Activated naive CD8-positive, alpha-beta T cell treated with anti-CD3 and anti-CD28 coated beads, Interleukin-2, amount 10 ng/mL, durations not matched to agents 7 days and 5 days (primary cell): ENCODE data around the gene ST6GALNAC3. TPM values are rescaled to one million over a fixed set of nuclear protein-coding genes. Genes with fewer than 3 reads are reported as not detected.

Experiments
- ATAC-seq: fragments of 150-1000 bp; cut with Tn5 transposase; one replicate; pipeline ENCODE4 v1.10.0; 2021; ENCODE audit warnings: low read depth, moderate library complexity
- POLR2A ChIA-PET: fragments of 350-600 bp; sonication (Branson Sonifier 250); formaldehyde crosslinking; loops from one replicate; lab custom pipeline; 2021; ENCODE audit warnings: antibody characterized with exemption; lab: Charles Lee
- DNase-seq: peaks from one replicate; pipeline ENCODE4 v3.0.0; 2021
- H3K27ac Mint-ChIP-seq: one replicate; pipeline ENCODE4 v1.8.0; 2022; ENCODE audit warnings: mild to moderate bottlenecking, mixed read lengths
- H3K27me3 Mint-ChIP-seq: one replicate; pipeline ENCODE4 v1.8.0; 2022; ENCODE audit warnings: mild to moderate bottlenecking, moderate library complexity, mixed read lengths
- H3K36me3 Mint-ChIP-seq: one replicate; pipeline ENCODE4 v1.8.0; 2021; ENCODE audit warnings: mild to moderate bottlenecking, mixed read lengths
- H3K4me1 Mint-ChIP-seq: one replicate; pipeline ENCODE4 v1.8.0; 2021; ENCODE audit warnings: mixed read lengths
- H3K4me3 Mint-ChIP-seq: one replicate; pipeline ENCODE4 v1.8.0; 2022; ENCODE audit warnings: mild to moderate bottlenecking, moderate library complexity, mixed read lengths
- H3K9me3 Mint-ChIP-seq: one replicate; pipeline ENCODE4 v1.8.0; 2021; ENCODE audit warnings: mixed read lengths
- total RNA-seq, 2 experiments: library from RNA; stranded (reverse); gene quantifications; one replicate each; pipeline ENCODE4 v1.2.3, GENCODE V29; 2021

Gene ST6GALNAC3
- total RNA-seq, 2 experiments from 2014 or later = 0.48 to 0.55 TPM

DNA sequence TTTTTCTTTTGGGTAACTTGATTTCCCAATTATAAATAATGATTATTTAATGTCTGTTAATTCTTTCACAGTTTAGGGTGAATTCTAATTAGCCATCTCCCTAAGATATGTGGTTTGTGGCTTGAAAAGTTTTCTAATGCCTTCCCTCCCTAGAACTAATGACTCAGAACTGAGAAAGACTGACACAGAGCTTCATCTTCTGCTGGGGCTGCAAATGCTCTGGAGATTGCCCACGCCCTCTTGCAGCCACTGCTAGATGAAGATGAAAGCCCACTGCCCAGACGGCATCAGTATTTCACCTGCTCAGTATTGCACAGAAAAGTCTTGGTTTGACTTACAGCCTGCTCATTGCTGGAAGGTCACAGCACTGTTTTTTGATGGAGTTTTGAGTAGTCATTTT, 101.5 kb downstream of the ST6GALNAC3 start:
- Mint-ChIP-seq H3K36me3 (no peaks in the 10 kb centered on the region), H3K27me3 (peaks cover 2% of the 10 kb centered on the region), H3K9me3 (peaks cover 3% of the 10 kb centered on the region), H3K27ac (no peak overlapping the region), H3K4me3 (no peak overlapping the region), H3K4me1 (peaks cover 8% of the 10 kb centered on the region)
- ATAC-seq (no peak), DNase-seq (no peak)
- POLR2A ChIA-PET = no interaction called here

GRCh38 chr1:76177615-76178014, 103.1 kb downstream of the ST6GALNAC3 start:
- H3K9me3 Mint-ChIP-seq = peaks cover 3% of the 10 kb centered on the region
- H3K4me1 Mint-ChIP-seq = peaks cover 9% of the 10 kb centered on the region
- H3K36me3 Mint-ChIP-seq = no peaks in the 10 kb centered on the region
- no peak overlapping the region for H3K4me3 Mint-ChIP-seq
- POLR2A ChIA-PET = no interaction called here
- no peak overlapping the region for H3K27ac Mint-ChIP-seq
- ATAC-seq (no peak), DNase-seq (no peak)
- H3K27me3 Mint-ChIP-seq = peaks cover 2% of the 10 kb centered on the region

- no peak for ATAC-seq
- H3K27ac Mint-ChIP-seq = peak overlapping the region; percentile 8
- POLR2A ChIA-PET = no interaction called here
Observed at GRCh38 chr1:76179219-76179698, 104.7 kb downstream of the ST6GALNAC3 start.

DNA sequence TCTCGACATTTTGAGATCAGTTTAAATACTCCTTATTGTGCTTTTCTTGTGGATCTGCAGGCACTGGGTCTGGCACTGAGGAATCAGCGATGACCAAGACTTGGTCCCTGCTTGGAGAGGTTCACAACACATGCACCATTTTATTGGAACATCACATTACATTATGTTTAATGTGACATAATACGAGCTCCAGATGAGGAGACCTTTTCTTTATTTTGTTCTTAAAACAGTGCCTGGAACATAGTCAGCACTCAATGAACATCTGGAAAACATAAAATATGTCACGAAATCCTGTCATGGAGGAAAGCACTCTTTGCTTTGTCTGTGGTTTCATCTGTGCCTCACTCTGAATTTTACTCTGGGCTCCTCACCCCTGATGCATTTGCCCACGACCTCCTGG, 110.7 kb downstream of the ST6GALNAC3 start:
- no peaks in the 10 kb centered on the region for H3K27me3 Mint-ChIP-seq
- H3K4me3 Mint-ChIP-seq = no peak overlapping the region
- DNase-seq (no peak), ATAC-seq (no peak)
- H3K27ac Mint-ChIP-seq = peak overlapping the region; percentile 31
- H3K36me3 Mint-ChIP-seq = no peaks in the 10 kb centered on the region
- POLR2A ChIA-PET = no interaction called here
- no peaks in the 10 kb centered on the region for H3K9me3 Mint-ChIP-seq
- H3K4me1 Mint-ChIP-seq = peaks cover 1% of the 10 kb centered on the region

More at GRCh38 chr1:76179219-76179698, 104.7 kb downstream of the ST6GALNAC3 start:
- Mint-ChIP-seq H3K36me3 (no peaks in the 10 kb centered on the region), H3K9me3 (peaks cover 2% of the 10 kb centered on the region), H3K4me1 (peaks cover 7% of the 10 kb centered on the region), H3K27me3 (peaks cover 2% of the 10 kb centered on the region), H3K4me3 (no peak overlapping the region)
- DNase-seq = no peak

DNA sequence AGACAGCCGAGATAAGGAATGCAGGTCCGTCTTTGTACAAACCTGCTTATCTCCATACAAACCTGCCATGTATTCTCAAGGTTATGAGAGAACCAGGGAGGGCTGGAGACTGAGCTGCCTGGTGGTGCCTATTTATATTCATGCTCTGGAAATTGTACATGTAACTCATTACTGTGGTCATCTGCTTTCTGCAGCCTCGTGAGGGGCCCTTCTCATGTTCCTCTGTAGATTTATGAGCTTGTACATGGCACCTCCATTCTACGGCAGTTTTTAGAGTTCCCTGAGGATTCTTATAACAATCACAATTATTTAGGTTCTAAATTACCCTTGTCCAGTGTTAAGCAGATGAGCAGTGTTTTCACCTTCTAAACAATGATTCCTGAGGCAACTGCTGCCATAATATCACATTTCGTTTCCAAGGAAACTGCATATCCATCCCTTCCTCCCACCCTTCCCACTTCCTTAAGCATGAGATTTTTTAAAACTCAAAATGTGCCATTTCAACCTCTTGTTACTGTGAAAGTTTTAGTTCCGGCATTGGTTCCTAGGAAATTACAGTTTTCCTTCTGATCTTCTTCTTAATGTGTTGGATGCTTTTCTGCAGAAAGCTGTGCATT, 112.1 kb downstream of the ST6GALNAC3 start:
- H3K4me1 Mint-ChIP-seq = peaks cover 3% of the 10 kb centered on the region
- POLR2A ChIA-PET = no interaction called here
- H3K27me3 Mint-ChIP-seq = no peaks in the 10 kb centered on the region
- ATAC-seq (no peak), DNase-seq (no peak)
- H3K4me3 Mint-ChIP-seq = no peak overlapping the region
- H3K9me3 Mint-ChIP-seq = no peaks in the 10 kb centered on the region
- H3K36me3 Mint-ChIP-seq = no peaks in the 10 kb centered on the region
- H3K27ac Mint-ChIP-seq = no peak overlapping the region

DNA sequence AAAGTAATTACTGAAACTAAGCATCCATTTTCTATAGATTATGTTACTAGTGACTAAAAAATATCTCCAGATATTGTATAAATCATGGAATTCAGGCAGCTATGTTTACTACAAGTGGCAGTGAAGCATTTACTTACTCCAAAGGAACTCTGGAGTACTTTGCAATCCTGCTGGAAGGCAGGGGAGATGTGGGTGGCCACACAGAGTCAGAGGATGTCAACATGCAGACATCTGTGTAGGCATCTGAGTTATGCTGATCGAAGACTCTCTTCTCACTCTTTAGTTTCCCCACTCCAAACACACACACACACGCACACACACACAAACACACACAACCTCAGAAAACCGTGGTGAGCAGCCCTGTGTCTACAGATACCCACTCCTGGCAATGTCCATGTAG, 112.9 kb downstream of the ST6GALNAC3 start:
- Mint-ChIP-seq H3K27ac (no peak overlapping the region), H3K27me3 (no peaks in the 10 kb centered on the region)

GRCh38 chr1:76189310-76189709, 114.8 kb downstream of the ST6GALNAC3 start:
- Mint-ChIP-seq H3K27ac (no peak overlapping the region), H3K36me3 (no peaks in the 10 kb centered on the region)
- POLR2A ChIA-PET = interaction anchor here (0.8 kb wide), 1 partner anchor 34 kb away, joined by 3 read pairs; no protein-coding TSS in a partner anchor

More for the DNA sequence above, 112.9 kb downstream of the ST6GALNAC3 start:
- ATAC-seq (no peak), DNase-seq (no peak)
- POLR2A ChIA-PET = no interaction called here
- no peaks in the 10 kb centered on the region for H3K36me3 Mint-ChIP-seq
- H3K4me1 Mint-ChIP-seq = peaks cover 3% of the 10 kb centered on the region
- no peaks in the 10 kb centered on the region for H3K9me3 Mint-ChIP-seq
- no peak overlapping the region for H3K4me3 Mint-ChIP-seq

DNA sequence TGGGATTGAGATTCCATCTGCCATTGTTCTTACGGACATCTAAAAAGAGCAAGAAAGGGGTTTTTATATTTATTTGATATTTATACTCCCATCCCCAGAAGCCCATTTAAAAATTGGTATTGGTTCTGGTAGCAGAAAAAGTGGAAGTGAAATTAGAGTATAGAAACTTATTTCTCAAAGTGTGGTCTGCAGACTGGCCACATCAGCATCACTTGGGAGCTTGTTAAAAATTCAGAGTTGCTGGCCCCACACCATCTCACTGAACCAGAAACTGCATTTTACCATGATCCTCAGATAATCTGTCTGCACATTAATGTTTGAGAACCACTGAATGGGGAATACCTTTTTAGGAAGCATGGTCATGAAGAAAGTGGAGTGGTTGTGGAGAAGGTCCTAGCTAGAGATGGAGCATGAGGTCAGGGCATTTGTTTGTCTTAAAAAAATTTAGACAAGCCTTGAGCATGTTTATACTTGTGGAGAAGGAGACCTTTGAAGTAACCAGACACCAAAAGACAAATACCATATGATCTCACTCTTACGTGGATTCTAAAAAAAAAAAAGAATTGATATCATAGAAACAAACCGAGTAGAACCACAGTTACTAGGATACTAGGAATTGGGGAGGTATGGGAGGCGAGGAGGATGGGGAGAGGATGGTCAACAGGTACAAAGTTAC, 116.3 kb downstream of the ST6GALNAC3 start:
- Mint-ChIP-seq H3K27ac (no peak overlapping the region), H3K4me3 (no peak overlapping the region), H3K4me1 (peaks cover 2% of the 10 kb centered on the region), H3K27me3 (no peaks in the 10 kb centered on the region), H3K9me3 (no peaks in the 10 kb centered on the region), H3K36me3 (no peaks in the 10 kb centered on the region)
- DNase-seq (no peak), ATAC-seq (no peak)
- POLR2A ChIA-PET = no interaction called here

More at GRCh38 chr1:76189310-76189709, 114.8 kb downstream of the ST6GALNAC3 start:
- H3K9me3 Mint-ChIP-seq = no peaks in the 10 kb centered on the region
- H3K4me1 Mint-ChIP-seq = peaks cover 2% of the 10 kb centered on the region
- no peaks in the 10 kb centered on the region for H3K27me3 Mint-ChIP-seq
- H3K4me3 Mint-ChIP-seq = no peak overlapping the region
- DNase-seq (no peak), ATAC-seq (no peak)

GRCh38 chr1:76191561-76191960, 117.0 kb downstream of the ST6GALNAC3 start:
- no peak overlapping the region for H3K4me3 Mint-ChIP-seq
- ATAC-seq (no peak), DNase-seq (no peak)
- H3K27me3 Mint-ChIP-seq = no peaks in the 10 kb centered on the region
- no peaks in the 10 kb centered on the region for H3K36me3 Mint-ChIP-seq
- H3K27ac Mint-ChIP-seq = no peak overlapping the region
- H3K9me3 Mint-ChIP-seq = no peaks in the 10 kb centered on the region
- POLR2A ChIA-PET = no interaction called here
- H3K4me1 Mint-ChIP-seq = peaks cover 2% of the 10 kb centered on the region

GRCh38 chr1:76198452-76198851, 123.9 kb downstream of the ST6GALNAC3 start:
- DNase-seq (no peak), ATAC-seq (no peak)
- H3K36me3 Mint-ChIP-seq = no peaks in the 10 kb centered on the region
- peaks cover 6% of the 10 kb centered on the region for H3K9me3 Mint-ChIP-seq
- POLR2A ChIA-PET = interaction anchor here (0.6 kb wide), 1 partner anchor 236 kb away, joined by 5 read pairs; no protein-coding TSS in a partner anchor
- H3K27ac Mint-ChIP-seq = no peak overlapping the region
- H3K4me1 Mint-ChIP-seq = no peaks in the 10 kb centered on the region
- H3K27me3 Mint-ChIP-seq = no peaks in the 10 kb centered on the region
- H3K4me3 Mint-ChIP-seq = no peak overlapping the region

- POLR2A ChIA-PET = interaction anchor here (0.8 kb wide), 1 partner anchor 26 kb away, joined by 3 read pairs; no protein-coding TSS in a partner anchor
- DNase-seq (no peak), ATAC-seq (no peak)
- no peaks in the 10 kb centered on the region for H3K4me1 Mint-ChIP-seq
- H3K27me3 Mint-ChIP-seq = no peaks in the 10 kb centered on the region
- H3K27ac Mint-ChIP-seq = no peak overlapping the region
- peaks cover 6% of the 10 kb centered on the region for H3K9me3 Mint-ChIP-seq
- H3K36me3 Mint-ChIP-seq = no peaks in the 10 kb centered on the region
- no peak overlapping the region for H3K4me3 Mint-ChIP-seq
Observed at GRCh38 chr1:76202670-76203069, 128.1 kb downstream of the ST6GALNAC3 start.

DNA sequence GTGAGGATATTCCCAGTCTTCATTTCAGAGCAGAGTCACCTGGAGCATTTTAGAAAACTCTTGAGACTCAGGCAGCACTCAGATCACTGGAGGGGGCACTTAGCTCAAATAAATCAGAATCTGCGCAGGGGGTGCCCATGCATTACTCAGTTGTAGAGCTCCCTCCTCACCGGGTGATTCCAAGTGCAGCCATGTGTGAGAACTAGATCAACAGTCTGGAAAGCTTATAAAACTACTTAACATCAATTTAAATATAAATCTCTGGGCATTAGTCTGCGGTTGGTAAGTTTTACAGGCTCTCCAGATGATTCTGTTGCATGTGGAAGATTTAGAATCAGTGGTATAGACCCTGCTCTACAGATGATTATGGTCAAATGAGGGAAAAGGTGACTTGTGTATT, 128.6 kb downstream of the ST6GALNAC3 start:
- H3K4me3 Mint-ChIP-seq = no peak overlapping the region
- no peak for ATAC-seq
- peaks cover 6% of the 10 kb centered on the region for H3K9me3 Mint-ChIP-seq
- no peaks in the 10 kb centered on the region for H3K27me3 Mint-ChIP-seq
- H3K36me3 Mint-ChIP-seq = no peaks in the 10 kb centered on the region
- H3K4me1 Mint-ChIP-seq = no peaks in the 10 kb centered on the region
- POLR2A ChIA-PET = no interaction called here
- no peak overlapping the region for H3K27ac Mint-ChIP-seq
- no peak for DNase-seq

- no peak overlapping the region for H3K4me3 Mint-ChIP-seq
- no peaks in the 10 kb centered on the region for H3K4me1 Mint-ChIP-seq
- ATAC-seq = no peak
Observed at GRCh38 chr1:76209238-76209637, 134.7 kb downstream of the ST6GALNAC3 start.

GRCh38 chr1:76209648-76210047, 135.1 kb downstream of the ST6GALNAC3 start:
- no peaks in the 10 kb centered on the region for H3K4me1 Mint-ChIP-seq
- no peaks in the 10 kb centered on the region for H3K36me3 Mint-ChIP-seq
- no peak overlapping the region for H3K27ac Mint-ChIP-seq
- DNase-seq (no peak), ATAC-seq (no peak)
- H3K27me3 Mint-ChIP-seq = no peaks in the 10 kb centered on the region
- no peaks in the 10 kb centered on the region for H3K9me3 Mint-ChIP-seq
- POLR2A ChIA-PET = no interaction called here
- no peak overlapping the region for H3K4me3 Mint-ChIP-seq

More at GRCh38 chr1:76209238-76209637, 134.7 kb downstream of the ST6GALNAC3 start:
- H3K9me3 Mint-ChIP-seq = no peaks in the 10 kb centered on the region
- no peaks in the 10 kb centered on the region for H3K27me3 Mint-ChIP-seq
- no peak for DNase-seq
- H3K27ac Mint-ChIP-seq = no peak overlapping the region
- no peaks in the 10 kb centered on the region for H3K36me3 Mint-ChIP-seq
- POLR2A ChIA-PET = no interaction called here
